ENCODE results near the gene TSPAN9. TPM values are rescaled to one million over a fixed set of nuclear protein-coding genes. Genes with fewer than 3 reads are reported as not detected.

TSPAN9 gene
- total RNA-seq, 1 donor from 2014 or later, result 31.7 TPM

DNA sequence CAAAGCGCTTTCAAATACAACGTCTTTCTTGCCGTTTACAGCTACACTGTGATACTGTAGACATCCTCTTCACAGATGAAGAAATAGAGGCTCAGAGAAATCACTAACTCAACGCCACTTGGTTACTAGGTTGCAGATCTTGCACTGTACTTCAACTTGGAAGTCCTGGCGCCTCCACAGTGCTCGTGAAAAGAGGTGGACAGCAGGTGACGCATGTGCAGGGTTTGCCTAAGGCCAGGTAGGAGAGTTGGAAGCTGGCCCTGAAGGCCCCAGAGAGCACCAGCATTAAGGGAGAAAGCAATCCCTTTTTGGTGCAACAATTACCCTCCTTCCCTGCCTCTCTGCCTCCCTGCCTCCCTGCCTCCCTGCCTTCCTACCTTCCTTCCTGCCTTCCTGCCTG lies 22.8 kb upstream of the TSPAN9 start:
- Mint-ChIP-seq H3K4me3 (no peak overlapping the region), H3K4me1 (ENCODE audit: unreplicated experiment) (no peaks in the 10 kb centered on the region), H3K27me3 (peaks cover 19% of the 10 kb centered on the region), H3K27ac (no peak overlapping the region), H3K9me3 (no peaks in the 10 kb centered on the region), H3K36me3 (no peaks in the 10 kb centered on the region)
- no peak for DNase-seq (ENCODE audit: extremely low spot score, unreplicated experiment)
- TF ChIP-seq CTCF (conservative IDR thresholded peaks at IDR 0.05), result no peak

DNA sequence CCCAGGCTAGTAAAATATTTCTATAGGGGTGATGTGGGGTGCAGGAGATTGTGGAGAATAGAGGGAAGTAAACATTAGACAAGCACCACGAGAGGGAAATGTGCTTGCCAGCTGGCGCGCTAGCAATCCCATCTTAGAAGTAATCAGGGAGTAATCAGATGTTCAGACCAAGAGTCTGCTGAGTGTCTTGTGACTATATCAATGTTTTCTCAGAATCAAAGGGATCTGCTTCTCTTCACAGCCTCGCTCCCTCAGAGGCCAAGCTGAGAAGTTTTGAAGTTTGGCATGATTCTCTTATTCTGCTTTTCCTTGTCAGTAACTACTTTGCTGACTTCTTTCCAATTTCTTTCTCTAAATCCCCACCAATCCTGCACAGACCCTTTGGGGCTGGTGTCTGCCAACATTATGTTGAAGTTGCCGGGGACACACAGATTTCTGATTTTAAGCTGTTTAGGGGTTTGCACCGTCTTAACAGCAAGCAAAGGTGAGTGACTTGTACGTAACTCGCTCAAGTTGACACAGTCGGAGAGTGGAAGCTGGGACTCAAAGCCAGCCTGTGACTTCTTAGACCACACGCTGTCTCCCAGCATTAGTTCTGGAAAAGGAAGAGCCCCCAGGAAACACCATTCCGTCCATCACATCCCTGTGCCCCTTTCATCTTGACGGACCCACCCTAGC lies 22.0 kb upstream of the TSPAN9 start:
- no peak for DNase-seq (ENCODE audit: extremely low spot score, unreplicated experiment)
- no peaks in the 10 kb centered on the region for H3K9me3 Mint-ChIP-seq
- TF ChIP-seq CTCF (conservative IDR thresholded peaks at IDR 0.05), result no peak
- H3K27ac Mint-ChIP-seq, result no peak overlapping the region
- no peak overlapping the region for H3K4me3 Mint-ChIP-seq
- no peaks in the 10 kb centered on the region for H3K36me3 Mint-ChIP-seq
- no peaks in the 10 kb centered on the region for H3K4me1 Mint-ChIP-seq (ENCODE audit: unreplicated experiment)
- peaks cover 16% of the 10 kb centered on the region for H3K27me3 Mint-ChIP-seq

DNA sequence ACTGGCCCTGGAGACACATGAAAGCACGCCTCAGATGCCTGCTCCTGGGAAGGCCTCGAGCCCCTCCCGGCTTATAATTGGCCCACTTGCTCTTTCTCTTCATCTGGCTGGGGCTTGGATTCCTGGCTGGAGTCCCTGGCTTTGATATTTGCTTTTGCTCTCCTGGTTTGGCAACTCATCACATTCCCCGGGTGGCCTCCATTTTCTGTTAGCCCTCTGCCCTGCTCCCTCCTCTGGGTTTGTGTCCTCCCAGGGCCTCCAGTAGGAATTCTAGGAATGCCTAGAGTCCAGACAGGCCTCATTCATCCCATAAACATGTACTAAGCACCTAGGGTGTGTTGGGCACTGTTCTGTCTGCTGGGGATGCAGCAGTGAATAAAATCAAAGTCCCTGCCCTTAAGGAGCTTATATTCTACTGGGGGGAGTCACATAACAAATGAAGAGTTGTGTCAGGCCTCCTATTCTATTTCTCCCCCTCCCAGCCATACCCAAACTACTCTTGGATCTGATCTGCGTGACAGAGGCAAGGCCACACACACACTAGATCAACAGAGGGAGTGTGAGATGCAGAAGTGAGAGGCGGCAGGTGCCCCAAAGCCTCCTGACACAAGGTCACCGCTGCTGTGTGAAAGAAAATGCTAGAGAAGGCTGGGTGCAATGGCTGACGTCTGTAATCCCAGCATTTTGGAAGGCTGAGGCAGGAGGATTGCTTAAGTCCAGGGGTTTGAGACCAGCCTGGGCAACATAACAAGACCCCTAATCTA lies 21.3 kb upstream of the TSPAN9 start:
- H3K4me1 Mint-ChIP-seq (ENCODE audit: unreplicated experiment), result no peaks in the 10 kb centered on the region
- H3K27ac Mint-ChIP-seq, result no peak overlapping the region
- peaks cover 17% of the 10 kb centered on the region for H3K27me3 Mint-ChIP-seq
- TF ChIP-seq CTCF (conservative IDR thresholded peaks at IDR 0.05), result no peak
- DNase-seq (ENCODE audit: extremely low spot score, unreplicated experiment), result no peak
- no peaks in the 10 kb centered on the region for H3K9me3 Mint-ChIP-seq
- no peak overlapping the region for H3K4me3 Mint-ChIP-seq
- no peaks in the 10 kb centered on the region for H3K36me3 Mint-ChIP-seq

GRCh38 chr12:3061059-3061458 lies 16.1 kb upstream of the TSPAN9 start:
- DNase-seq (ENCODE audit: extremely low spot score, unreplicated experiment), result no peak
- peaks cover 4% of the 10 kb centered on the region for H3K36me3 Mint-ChIP-seq

DNA sequence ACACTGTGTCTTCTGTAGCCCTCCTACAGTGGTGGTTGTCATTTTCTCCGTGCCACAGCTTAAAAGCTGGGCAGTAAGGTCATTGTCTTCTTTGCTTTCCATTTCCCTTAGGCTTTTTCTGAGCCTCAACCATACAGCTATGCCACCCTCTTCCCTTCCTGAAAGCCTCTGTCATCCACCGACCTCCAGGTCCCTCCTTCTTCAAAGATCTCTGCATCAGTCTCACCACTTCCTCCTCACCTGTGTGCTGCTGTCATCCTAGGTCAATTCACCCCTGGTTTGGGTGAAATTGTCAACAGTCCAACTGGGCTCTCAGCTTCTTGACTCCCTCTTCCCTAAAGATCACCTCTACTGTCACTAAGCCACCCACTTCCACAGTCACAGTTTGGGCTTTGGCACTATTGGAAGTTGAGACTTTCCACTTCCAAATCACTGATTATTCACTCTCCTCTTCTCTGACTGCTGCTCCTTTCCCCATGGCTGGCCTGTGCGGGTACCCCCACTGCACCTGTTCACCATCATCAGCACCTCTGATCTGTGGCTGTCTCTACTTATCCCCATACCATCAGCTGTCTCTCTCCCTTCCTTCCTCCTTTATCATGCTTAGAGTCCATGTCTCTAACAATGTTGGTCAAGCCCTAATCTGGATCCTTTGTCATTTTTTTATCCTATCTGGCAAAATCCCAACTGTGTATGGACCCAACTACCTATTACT lies 15.5 kb upstream of the TSPAN9 start:
- Mint-ChIP-seq H3K9me3 (peaks cover 5% of the 10 kb centered on the region), H3K27ac (no peak overlapping the region), H3K4me1 (ENCODE audit: unreplicated experiment) (no peaks in the 10 kb centered on the region), H3K4me3 (no peak overlapping the region), H3K27me3 (peaks cover 24% of the 10 kb centered on the region), H3K36me3 (peaks cover 4% of the 10 kb centered on the region)
- no peak for DNase-seq (ENCODE audit: extremely low spot score, unreplicated experiment)
- TF ChIP-seq CTCF (conservative IDR thresholded peaks at IDR 0.05), result no peak

More at GRCh38 chr12:3061059-3061458, 16.1 kb upstream of the TSPAN9 start:
- H3K4me1 Mint-ChIP-seq (ENCODE audit: unreplicated experiment), result no peaks in the 10 kb centered on the region
- TF ChIP-seq CTCF (conservative IDR thresholded peaks at IDR 0.05), result no peak
- no peak overlapping the region for H3K4me3 Mint-ChIP-seq
- H3K9me3 Mint-ChIP-seq, result peaks cover 5% of the 10 kb centered on the region
- H3K27ac Mint-ChIP-seq, result no peak overlapping the region
- H3K27me3 Mint-ChIP-seq, result peaks cover 24% of the 10 kb centered on the region

Data from type B pancreatic cell (in vitro differentiated cells).